Ovary (tissue), 9 donors: ENCODE data around the gene EYA3. TPM values are rescaled to one million over a fixed set of nuclear protein-coding genes. Genes with fewer than 3 reads are reported as not detected.

Source experiments
- DNase-seq, 5 donors: peaks; one replicate each; pipeline ENCODE4 v3.0.0-alpha.2; 2019 to 2020
- H3K27ac ChIP-seq, 2 donors: fragments of 200-600 bp; one replicate each; pipeline versions ENCODE4 v1.5.1 to v1.8.0; 2019 to 2022
- H3K27me3 ChIP-seq: fragments of 200-600 bp; one replicate; pipeline ENCODE4 v1.8.0; 2022
- H3K36me3 ChIP-seq: fragments of 200-600 bp; sonication (generic); one replicate; pipeline ENCODE4 v1.5.1; 2019
- H3K4me1 ChIP-seq: one replicate; pipeline ENCODE4 v1.8.1; 2013; ENCODE audit warnings: mild to moderate bottlenecking, moderate library complexity; ENCODE audit not compliant: insufficient read depth
- H3K4me3 ChIP-seq: fragments of 200-600 bp; sonication (generic); one replicate; pipeline ENCODE4 v1.5.1; 2017
- H3K9me3 ChIP-seq, 2 donors: fragments of 200-600 bp in 1 of 2; sonication (generic) in 1 of 2; one replicate each; pipeline versions ENCODE4 v1.5.1 to v1.8.1; 2013 to 2019; ENCODE audit warnings: mild to moderate bottlenecking in 1 of 2, moderate library complexity in 1 of 2
- EP300 ChIP-seq: sonication (generic); formaldehyde crosslinking; IDR thresholded peaks from one replicate; pipeline ENCODE4 v1.6.1; 2017; ENCODE audit warnings: antibody characterized with exemption
- POLR2A ChIP-seq: fragments of 450-650 bp; IDR thresholded peaks from one replicate; pipeline ENCODE4 v1.6.1; 2017; ENCODE audit warnings: antibody characterized with exemption, mild to moderate bottlenecking, moderate library complexity
- WGBS, 3 donors: extraction: QIAGEN DNeasy Blood & Tissue Kit in 1 of 3; methylation state at CpG; one replicate each; pipeline versions ENCODE4 v1.1.5 to v1.1.7; 2013 to 2017; 5-methylcytosine and 5-hydroxymethylcytosine counted together
- intact Hi-C, 4 donors: fragments of 100-400 bp; cut with DNase I; formaldehyde crosslinking; loops; one replicate each; pipeline versions ENCODE4 v1.11.0 to v1.15.1; 2022 to 2023
- polyA plus RNA-seq, 2 donors: library from polyadenylated mRNA; stranded (reverse); fragments of 200-250 nt in 1 of 2; fragments of 350-450 nt in 1 of 2; fragmentation: Illumina TruSeq in 1 of 2; extraction: RNeasy Lipid Tissue Mini Kit (QIAGEN cat#74804) in 1 of 2; gene quantifications; one replicate each; pipeline ENCODE4 v1.2.3, GENCODE V29; 2013 to 2014
- total RNA-seq, 7 donors: library from RNA; depleted of rRNA in 2 of 7; stranded (reverse); fragments of >200 nt in 2 of 7; fragmentation: NEBNext Ultra II Directional in 3 of 7; extraction: Animal tissue kit (Norgen Biotek cat#: 25700) in 3 of 7; gene quantifications; one replicate each; pipeline versions ENCODE4 v1.1.0 to v1.2.4, GENCODE V29; 2016 to 2023
- TF ChIP-seq, protein P1 (sequence below), 3 donors: fragments of 450-650 bp in 2 of 3; fragments of 200-600 bp in 1 of 3; IDR thresholded peaks; one replicate each; pipeline versions ENCODE4 v1.5.1 to v1.8.0; 2016 to 2022; ENCODE audit warnings: antibody characterized with exemption in 3 of 3, mild to moderate bottlenecking in 1 of 3
- donor health status: DM: no; HTN: no; CAD: no; lungs with moderate emphysema.
- donor health status: DM: no; HTN: no; CAD: no.
- donor health status: Bipolar disorder and iron deficiency.
- donor health status: DM: yes; HTN: yes; CAD: no.
- donor health status: DM: no; HTN: no; CAD: no.
- donor health status: DM: yes; HTN: yes; CAD: no.

Gene EYA3
- total and polyA plus RNA-seq, 9 donors, result 5.4 to 25.7 (median 14.6) TPM

DNA sequence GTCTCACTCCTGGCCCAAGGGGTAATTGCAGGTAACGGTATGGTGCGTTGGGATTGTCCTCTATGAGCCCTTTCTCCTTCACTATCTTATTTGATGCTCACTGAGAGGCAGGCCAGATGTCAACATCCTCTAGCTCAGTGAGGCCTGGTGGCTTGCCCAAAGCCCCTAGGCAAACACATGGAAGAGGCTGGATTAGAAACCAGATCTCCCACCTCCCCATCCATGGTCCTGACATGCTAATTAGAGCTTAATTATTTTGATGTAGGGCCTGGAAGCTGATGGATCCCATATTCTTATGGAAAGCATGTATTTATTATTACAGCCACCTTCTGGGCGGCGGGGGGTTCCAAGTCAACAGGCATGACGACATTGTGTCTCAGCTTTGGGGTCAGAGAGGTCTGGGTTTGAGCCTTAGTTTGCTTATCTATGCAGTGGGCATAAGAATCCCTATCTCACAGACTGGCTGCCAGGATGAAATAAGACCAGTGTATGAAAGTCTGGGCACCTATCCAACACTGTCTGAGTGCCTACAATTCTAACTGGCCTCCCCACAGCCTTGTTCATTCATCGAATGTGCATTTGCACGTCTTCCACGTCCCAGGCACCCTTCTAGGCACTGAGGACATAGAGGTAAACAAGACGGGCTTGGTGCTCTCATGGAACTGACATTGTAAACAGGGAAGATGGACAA lies 147.4 kb downstream of the EYA3 start:
- no peak overlapping the region for H3K27ac ChIP-seq
- H3K27me3 ChIP-seq, result no peaks in the 10 kb centered on the region
- intact Hi-C loops, result no loop called here
- no peaks in the 10 kb centered on the region for H3K9me3 ChIP-seq
- TF ChIP-seq POLR2A, result no peak
- TF ChIP-seq, protein P1, sequence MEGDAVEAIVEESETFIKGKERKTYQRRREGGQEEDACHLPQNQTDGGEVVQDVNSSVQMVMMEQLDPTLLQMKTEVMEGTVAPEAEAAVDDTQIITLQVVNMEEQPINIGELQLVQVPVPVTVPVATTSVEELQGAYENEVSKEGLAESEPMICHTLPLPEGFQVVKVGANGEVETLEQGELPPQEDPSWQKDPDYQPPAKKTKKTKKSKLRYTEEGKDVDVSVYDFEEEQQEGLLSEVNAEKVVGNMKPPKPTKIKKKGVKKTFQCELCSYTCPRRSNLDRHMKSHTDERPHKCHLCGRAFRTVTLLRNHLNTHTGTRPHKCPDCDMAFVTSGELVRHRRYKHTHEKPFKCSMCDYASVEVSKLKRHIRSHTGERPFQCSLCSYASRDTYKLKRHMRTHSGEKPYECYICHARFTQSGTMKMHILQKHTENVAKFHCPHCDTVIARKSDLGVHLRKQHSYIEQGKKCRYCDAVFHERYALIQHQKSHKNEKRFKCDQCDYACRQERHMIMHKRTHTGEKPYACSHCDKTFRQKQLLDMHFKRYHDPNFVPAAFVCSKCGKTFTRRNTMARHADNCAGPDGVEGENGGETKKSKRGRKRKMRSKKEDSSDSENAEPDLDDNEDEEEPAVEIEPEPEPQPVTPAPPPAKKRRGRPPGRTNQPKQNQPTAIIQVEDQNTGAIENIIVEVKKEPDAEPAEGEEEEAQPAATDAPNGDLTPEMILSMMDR (IDR thresholded peaks at IDR 0.05), result no peak
- no peak for TF ChIP-seq EP300
- DNase-seq, result no peak
- no peaks in the 10 kb centered on the region for H3K36me3 ChIP-seq
- H3K4me3 ChIP-seq, result no peak overlapping the region
- no peaks in the 10 kb centered on the region for H3K4me1 ChIP-seq
- WGBS, 3 donors, result 74 to 88% (median 83%) methylated on average over 9 of the region's 9 CpGs

DNA sequence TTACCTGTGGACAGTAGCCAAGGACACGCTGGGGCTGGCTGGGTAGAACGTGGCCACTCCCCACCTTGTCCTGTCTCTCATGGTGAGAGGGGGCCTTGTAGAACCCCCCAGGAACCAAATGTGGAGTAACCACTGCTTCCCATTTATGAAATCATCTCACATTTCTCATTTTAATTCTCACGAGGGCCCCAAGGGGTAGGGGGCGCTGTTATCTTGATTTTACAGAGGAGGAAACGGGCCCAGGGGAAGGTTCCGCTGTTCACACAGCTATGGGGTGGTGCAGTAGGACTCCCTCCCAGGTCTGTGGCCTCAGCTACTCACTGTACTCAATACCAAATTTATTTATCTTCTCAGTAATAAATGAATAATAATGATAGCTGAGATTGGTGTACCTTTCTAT lies 148.1 kb downstream of the EYA3 start:
- H3K4me1 ChIP-seq, result no peaks in the 10 kb centered on the region
- no peaks in the 10 kb centered on the region for H3K9me3 ChIP-seq
- H3K36me3 ChIP-seq, result no peaks in the 10 kb centered on the region
- 42 to 44% (median 42%) methylated on average over 6 of the region's 6 CpGs for WGBS, 3 donors
- TF ChIP-seq, protein P1 (IDR thresholded peaks at IDR 0.05), result no peak
- TF ChIP-seq EP300 (no peak), POLR2A (no peak)
- no peak overlapping the region for H3K4me3 ChIP-seq
- H3K27ac ChIP-seq, result no peak overlapping the region
- intact Hi-C loops, result no loop called here
- no peak for DNase-seq
- H3K27me3 ChIP-seq, result no peaks in the 10 kb centered on the region

DNA sequence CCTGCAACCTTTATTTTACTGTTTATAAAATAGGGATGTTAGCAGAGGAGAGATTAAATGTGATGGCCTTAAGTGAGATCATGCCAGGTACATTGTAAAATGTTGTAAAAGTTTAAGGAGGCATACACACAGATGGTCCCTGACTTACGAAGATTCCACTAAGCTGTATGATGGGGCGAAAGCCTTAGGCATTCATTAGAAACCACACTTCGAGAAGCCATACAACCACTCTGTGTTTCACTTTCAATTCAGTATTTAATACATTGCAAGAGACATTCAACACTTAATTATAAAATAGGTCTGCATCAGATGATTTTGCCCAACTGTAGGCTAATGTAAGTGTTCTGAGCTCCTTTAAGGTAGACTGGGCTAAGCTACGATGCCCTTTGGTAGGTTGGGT lies 149.9 kb downstream of the EYA3 start:
- Histone ChIP-seq H3K27ac (no peak overlapping the region), H3K4me1 (peaks cover 2% of the 10 kb centered on the region), H3K4me3 (no peak overlapping the region), H3K36me3 (no peaks in the 10 kb centered on the region), H3K27me3 (no peaks in the 10 kb centered on the region), H3K9me3 (no peaks in the 10 kb centered on the region)
- TF ChIP-seq POLR2A (no peak), EP300 (no peak)
- TF ChIP-seq, protein P1 (IDR thresholded peaks at IDR 0.05), result no peak
- DNase-seq, result no peak
- intact Hi-C loops, result loop anchor here in 1 of 4 donors (5.0 kb wide), 1 partner anchor 1886 kb away; no protein-coding TSS in a partner anchor
- WGBS, 3 donors, result 82 to 85% (median 85%) methylated on average over 4 of the region's 4 CpGs

DNA sequence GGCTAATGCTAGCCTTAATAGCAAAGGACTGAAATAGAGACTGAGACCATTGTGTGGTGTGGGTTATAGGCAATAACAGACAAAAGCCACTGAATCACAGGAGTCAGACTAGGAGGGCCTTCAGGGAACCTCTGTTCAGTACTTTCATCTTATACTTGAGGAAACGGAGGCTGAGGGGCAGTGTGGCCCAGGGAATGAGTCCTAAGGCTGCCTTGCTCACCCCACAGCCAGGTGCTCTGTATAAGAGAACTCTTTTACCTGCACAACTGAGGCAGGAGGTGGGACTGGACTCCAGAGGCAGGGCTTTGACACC lies 150.9 kb downstream of the EYA3 start:
- no peaks in the 10 kb centered on the region for H3K36me3 ChIP-seq
- 49 to 73% (median 64%) methylated on average over 1 of the region's 1 CpG for WGBS, 3 donors
- no peak overlapping the region for H3K27ac ChIP-seq
- no peak for DNase-seq
- peaks cover 2% of the 10 kb centered on the region for H3K4me1 ChIP-seq
- no peak for TF ChIP-seq EP300
- TF ChIP-seq, protein P1 (IDR thresholded peaks at IDR 0.05), result no peak
- TF ChIP-seq POLR2A, result no peak
- no peaks in the 10 kb centered on the region for H3K27me3 ChIP-seq
- no peaks in the 10 kb centered on the region for H3K9me3 ChIP-seq
- no peak overlapping the region for H3K4me3 ChIP-seq
- intact Hi-C loops, result loop anchor here in 1 of 4 donors (5.0 kb wide), 1 partner anchor 1885 kb away; no protein-coding TSS in a partner anchor
